Stimulated activated CD4-positive, alpha-beta T cell treated with anti-CD3 and anti-CD28 coated beads, Interleukin-1b, Interleukin-23, amount 100 ng/mL, for 1 hour (primary cell): ENCODE results near the gene DBH.

Experiments
- DNase-seq, 2 donors: peaks; one replicate each; pipeline ENCODE4 v3.0.0-alpha.2; 2020; ENCODE audit warnings: low read depth in 2 of 2

The DBH gene

DNA sequence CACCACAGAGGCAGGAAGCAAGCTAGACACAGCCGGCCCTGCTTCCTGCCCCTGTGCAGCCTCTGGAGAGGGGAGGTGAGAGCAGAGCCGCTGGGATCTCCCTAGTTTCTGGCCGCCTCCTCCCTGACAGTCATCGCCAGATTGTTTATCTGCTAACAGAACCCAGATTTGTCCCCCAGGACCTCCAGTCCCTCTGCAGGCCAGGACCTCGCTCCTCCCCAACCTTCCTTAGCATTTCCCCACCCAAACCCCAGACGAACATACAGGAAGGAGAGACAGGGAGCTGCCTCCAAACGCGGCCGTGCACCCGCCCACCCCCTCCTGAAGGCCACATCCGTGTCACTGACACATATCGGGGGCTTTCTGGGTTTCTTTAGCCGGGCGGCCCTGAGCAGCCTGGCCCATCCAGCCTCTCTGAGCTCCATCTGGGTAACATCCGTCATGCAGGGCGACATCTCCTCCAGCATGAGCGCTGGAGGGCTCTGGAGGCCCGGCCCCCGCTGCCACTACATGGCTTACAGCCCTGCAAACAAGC, 47.5 kb downstream of the DBH start:
- peak in 1 of 2 donors; percentile 53 for DNase-seq

DNA sequence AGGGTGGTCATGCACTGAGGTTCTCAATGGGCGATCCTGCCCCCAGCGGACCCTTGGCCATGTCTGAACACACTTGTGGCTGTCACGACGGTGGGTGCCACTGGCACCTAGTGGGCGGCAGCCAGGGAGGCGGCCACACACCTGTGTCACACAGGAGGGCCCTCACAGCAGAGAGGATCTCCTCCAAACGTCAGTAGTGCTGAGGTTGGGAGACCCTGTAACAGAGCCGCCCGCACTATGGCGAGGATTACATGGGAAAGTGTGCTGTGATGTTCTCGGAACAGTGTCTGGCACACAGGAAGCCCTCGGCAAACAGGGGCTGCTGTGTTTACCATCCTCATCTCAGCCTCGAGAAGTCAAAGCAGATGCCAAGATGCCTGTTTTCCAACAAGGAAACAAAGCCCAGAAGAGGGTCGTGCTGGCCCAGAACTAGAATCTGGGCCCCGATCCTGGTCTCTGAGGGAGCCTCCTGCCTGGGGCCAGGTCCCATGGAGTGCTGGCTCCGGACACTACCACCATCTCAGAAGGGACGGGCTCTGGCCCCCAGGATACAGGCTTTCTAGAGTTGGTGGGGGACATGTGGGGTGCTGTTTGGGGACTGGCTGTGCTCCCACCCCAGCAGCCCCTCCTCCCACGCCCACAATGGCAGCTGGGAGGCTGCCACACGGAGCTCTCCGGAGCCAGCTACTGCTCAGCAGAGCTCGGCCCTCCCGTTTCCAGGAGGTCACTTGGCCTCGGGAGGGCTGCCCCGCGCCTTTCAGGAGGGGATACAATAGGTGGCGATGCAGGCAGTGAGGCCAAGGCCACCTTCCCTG, 48.2 kb downstream of the DBH start:
- DNase-seq = no peak

DNA sequence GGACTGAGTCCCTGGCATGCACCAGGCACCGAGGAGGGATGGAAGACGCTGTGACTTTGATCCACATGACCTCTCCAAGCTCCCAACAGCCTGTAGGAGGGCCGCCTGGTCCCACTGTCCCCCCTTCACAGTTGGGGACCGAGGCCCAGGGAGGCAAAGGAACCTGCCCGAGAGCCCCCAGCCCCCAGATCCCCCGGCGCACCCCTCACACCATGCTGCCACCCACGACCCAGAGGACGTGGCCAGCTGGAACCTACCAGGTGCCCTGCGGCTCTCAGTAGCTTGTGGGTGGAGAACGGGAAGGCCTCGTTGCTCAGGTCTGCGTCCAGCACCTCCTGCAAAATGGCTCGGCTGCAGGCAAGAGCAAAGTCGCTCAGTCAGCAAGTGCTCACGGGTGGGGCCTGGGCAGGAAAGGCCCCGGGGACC, 48.8 kb downstream of the DBH start:
- no peak for DNase-seq

DNA sequence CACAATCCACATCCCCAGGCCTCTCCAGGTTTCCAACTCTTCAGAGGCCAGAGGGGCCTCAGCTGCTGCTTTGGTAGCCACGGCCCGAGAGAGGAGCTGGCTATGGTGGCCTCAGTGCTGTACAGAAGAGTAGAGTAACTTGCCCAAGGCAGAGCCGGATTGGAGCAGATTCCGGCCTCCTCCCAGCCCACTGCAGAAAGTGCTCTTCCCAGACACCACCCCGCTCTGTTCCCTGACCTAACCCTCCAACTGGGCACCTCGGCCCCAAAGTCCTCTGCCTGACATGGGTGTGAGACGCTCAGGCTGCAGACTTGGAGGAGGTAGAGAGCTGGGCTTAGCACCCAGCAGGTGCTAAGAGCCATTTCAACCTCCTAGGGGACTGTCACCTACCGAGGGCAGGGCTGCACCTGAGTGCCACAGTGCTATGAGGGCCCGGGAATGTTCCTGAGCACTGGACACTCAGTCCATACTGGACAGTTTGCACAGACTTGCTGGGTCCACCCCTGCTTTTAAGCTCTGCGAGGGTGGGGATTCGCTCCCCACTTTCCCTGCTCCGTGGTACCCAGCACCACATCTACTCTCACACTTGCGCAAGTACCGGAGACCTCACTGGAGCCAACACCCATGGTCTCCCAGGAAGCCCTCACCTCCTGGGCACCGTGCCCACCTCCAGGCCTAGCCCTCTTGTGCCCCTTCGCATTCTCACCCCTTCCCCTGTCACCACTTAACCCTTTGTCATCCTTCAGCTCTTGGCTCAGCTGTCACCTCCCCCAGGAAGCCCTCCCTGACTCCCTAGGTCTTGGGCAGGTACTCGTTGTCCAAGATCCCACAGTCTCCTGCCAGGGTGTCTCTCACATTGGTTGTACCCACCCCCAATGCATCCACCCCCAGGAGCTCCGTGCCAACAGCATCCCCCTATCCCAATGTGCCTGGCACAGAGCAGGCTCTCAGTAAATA, 49.8 kb downstream of the DBH start:
- no peak for DNase-seq

DNA sequence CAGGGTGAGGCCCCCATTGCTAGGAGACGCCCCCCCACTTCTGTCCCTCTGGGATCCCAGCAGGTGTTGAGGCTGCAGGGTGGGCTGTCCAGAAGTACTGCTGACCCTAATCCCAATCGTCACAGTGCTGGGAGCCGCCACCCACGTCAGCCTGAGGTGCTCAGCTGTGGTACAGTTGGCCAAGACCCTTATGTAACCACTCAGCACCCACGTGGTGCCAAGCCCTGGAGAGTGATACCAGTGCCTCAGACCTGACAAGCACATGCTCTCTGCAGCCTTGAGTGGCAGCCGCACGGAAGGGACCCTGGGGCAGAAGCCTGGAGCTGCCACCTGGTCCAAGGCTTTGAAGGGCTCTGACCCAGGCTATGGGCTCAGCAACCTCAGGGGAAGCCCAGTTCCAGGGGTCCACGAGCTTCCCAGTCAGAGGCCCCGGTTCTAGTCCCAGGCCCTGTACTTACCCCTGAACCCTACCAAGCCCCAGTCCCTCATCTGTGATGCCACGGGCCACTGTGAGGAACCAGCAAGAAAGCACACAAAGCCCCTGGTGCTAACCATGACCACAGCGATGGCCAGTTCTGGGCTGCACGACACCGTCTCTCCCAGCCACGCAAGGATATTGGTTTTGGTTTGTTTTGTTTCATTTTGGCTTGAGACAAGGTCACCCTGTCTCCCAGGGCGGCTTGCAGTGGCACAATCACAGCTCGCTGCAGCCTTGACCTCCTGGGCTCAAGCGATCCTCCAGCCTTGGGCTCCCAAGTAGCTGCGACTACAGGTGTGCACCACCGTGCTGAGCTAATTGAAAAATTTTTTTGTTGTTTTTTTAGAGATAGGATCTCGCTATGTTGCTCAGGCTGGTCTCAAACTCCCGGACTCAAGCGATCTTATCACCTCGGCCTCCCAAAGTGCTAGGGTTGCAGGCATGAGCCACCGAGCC, 50.7 kb downstream of the DBH start:
- no peak for DNase-seq

DNA sequence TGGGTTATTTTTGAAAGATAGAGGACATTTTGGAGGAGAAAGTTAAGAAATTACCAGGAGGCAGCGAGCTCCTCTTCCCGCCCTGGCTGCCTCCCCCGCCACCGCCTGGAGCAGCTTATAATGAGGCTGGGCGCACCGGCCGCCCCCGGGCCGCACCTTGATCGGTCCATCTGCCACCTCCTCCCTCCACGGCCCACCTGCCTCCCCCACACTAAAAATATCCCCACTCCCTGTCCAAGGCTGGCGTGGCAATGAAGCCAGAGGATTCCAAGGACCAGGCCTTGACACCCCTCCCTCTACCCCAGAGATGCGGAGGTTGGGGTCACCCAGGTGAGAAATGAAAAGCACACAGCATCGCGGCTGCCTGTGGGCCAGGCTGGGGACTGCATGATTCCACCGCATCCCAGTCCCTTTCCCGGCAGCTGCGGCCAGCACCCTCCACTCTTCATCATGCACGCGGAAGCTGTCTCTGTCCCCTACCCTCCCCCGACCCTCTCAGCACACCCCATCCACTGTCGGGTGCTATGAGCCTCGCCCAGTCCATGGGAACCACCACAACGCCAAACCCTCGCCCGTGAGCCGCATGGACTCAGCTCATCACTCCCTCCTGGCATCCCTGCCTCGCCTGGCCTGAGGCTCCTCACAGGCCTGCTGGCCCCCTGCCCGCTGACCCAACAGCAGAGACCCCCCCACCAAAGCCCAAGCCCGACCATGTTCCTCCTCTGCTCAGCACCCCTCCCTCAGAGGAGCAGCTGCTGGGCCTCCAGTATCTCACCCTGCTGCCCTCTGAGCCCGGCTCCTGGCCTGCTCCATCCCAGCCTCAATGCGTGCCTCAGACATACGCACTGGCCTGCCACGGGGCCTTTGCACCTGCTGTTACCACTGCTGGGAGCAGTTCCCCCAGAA, 51.9 kb downstream of the DBH start:
- no peak for DNase-seq

DNA sequence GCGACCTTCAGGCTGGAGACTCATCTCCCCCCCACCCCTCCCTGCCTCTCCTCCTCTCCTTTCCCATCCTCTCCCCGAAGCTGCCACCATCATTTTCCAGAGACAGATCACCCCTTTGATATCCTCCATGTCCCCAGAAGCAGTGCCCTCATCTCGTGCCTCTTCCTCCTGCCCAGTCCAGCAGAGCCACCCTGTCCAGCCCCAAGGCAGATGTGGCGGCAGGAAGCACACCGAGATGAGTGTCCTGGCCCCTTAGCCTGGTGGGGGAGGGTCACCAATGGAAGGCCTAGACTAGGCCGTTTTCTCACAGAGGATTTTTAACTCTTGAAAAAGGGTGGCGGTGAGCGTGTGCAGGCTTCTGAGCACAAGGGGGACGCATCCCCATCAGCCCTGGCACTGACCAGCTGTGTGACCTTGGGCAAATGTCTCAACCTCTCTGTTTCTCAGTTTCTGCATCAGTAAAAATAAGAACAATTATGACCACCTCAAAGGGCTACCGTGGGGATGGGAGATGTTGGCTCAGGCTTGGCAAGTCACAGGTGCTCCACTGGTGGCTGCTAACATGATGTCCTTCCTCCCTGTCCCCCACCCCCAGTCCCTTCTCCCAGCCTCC, 53.1 kb downstream of the DBH start:
- DNase-seq = no peak

DNA sequence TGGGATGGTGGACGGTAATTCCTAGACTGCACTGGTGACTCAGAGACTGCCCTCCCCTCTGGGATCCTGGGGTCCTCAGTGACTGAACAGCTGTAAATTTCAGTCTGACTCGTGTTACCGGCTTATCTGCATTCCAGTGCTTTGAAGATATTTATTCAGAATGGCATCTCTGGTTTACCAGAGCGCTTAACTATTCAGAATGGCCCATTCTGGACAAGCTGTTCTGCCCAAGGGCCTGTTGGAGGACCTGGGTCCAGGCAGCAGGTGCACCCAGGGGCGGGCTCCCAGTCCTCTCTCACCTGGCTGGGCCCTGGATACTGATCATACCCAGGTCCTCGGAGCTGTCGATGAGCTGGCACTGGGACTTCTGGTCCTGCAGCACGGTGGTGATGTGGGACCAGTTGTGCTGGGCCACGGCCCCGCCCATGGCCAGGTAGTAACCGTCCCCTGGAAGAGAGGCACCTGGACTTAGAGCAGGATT, 54.0 kb downstream of the DBH start:
- no peak for DNase-seq

DNA sequence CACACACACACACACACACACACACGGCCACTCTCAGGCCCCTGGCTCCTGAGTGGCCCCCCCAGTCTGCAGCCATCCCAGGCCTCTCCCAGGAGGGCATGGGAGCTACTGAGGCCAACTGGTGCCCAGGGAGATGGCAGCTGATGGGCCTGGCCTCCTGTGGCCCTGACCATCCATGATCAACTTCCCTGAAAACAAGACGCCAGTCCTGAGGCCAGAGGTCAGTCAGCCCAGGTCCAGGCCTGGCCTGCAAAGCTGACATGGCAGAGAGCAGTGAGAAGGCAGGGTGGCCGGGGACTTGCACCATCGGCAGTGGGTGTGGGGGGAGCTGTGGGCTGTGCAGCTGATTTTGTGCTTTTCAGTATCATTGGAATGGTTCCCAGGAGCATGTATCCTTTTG, 55.0 kb downstream of the DBH start:
- DNase-seq = no peak

DNA sequence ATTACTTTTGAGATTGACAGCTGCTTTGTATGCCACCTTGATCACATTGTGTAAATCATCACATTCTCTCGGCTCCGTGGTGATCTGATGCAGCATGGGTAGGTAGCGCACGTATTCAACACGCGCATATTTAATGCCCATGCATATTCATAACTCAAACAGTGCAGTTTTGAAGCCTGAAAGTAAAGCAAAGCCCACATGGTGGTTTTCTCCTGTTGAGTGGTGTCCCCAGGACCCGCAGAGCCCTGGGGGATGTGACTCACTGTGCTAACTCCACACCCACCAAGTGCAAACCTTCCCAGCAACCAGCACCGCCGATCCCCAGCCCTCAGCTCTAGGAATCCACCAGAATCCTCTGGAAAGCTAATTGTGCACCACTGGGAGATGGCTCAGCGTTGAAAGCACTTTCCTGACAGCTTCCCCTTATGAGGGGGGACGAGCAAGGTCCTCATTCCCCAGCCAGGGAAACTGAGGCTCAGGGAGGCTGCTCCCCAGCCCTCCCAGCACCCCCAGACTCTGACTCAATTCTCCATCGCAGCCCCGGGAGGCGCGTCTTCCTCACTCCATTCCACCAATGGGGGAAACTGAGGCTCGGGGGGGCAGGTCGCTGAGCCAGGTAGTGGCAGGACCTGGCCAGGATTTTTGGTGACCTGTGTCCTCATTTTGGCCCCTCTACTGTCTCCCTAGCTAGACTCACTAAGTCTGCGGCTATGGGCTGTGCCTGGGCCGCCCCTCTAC, 55.6 kb downstream of the DBH start:
- no peak for DNase-seq

DNA sequence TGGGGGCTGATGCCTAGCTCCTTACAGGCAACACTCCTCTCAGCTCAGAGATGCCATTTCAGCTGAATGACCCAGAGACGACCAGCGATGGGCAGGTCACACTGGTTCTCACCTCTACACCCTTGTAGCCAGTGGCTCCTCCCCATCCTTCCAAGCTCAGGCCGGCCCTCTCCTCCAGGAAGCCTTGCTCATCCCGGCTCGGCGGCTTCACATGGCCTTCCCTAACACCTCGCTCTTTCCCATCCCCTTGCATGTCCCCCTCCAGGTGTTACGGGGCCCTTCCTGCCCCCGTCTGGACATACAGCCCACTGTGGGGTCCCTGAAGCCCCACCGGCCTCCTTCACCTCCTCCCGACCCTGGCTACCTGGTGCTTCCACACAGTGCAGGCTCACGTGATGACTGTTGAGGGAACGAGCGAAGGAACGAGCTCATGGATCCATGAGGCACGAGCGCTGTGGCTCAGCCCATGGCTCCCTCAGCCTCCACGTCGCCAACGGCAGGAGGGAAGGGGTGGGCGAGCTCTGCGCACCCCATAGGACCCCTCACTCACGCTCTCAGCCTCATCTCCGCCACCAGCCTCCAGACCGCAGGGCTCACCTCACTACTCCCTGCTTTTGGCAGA, 56.3 kb downstream of the DBH start:
- no peak for DNase-seq

DNA sequence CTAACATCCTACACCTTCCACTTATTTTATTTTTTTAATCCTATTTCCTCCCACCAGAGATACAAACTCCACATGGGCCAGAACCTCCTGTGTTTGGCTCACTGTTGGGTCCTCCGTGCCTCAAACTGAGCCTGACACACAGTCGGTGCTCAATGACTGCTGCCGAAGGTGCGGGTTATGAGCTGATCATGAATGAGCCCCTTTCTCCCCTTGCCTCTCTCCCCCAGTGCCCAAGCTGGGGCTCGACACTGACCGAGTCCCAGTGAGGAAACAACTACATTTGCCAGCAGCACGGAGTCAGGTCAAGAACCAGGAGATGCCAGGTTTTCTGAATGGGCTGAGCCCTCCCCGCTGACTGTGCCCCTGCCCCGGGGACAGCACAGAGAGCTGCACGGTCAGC, 57.0 kb downstream of the DBH start:
- DNase-seq = no peak

DNA sequence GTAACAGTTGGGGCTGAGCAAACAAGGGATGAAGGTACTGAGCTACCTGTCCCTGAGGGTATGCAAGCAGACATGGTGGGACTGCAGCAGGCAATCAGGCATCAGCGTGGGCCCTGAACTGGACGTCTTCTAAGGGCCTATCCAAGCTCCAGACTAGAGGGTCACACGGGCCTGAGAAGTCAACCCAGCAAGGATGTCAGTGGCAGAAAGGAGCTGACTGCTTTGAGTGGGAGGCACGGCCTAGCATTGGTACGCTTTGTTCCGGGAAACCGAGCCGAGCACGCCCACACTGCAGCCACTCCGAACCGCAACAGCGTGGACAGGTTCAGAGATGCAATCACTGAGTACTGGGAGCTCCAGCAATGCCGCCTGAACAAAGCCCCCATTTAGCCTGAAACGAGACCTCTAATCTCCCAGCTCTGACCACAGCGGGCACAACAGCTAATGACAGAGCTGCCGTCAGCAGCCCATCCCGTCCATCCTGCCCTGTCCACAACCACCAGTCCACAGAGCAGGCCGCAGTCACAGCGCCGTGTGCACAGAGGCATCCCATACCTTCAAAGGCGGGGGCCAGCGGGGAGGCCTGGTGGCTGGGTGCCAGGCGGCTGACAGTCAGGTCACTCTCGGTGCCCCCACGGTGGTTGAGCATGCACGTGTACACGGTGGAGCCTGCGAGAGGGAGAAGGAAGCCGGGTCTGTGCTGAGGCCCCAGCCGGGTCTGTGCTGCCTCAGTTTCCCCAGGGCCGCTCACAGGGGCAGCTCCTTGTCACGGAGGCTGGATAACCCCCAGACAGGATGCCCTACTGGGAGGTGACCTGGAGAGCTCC, 57.8 kb downstream of the DBH start:
- DNase-seq = no peak

DNA sequence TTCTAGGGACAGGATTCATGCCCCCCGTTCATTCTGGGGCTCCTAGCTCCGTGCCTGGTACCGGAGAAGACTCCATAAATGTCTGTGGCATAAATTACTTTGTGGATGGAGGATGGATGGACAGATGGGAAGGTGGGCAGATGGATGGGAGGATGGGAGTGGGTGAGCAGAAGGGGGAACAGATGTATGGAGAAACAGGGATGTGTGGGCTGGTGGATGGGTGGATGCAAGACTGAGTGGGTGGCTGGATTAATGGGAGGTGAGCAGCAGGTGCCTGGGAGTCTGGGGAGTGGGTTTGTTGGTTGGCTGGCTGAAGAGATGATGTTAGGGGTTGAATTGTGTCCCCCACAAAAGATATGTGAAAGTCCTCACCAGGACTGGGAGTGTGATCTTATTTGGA, 58.5 kb downstream of the DBH start:
- DNase-seq = no peak

DNA sequence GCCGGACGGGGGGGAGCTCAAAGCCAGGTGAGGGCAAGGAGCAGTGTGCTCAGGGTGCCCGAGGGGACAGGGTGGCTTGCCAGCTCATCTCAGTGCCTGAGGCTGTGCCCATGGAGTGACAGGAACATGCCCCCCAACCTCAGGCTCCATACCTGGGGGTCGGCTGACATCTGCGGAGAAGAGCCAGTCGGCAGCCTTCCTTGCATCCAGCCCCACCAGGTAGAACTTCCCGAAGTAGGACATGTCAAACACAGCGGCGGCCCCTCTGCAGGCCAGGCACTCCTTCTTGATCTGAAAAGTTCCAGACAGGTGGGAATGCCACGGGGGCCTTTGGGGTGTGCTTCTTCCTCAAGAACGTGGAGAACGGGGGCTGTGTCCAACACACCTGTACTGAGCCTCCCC, 59.9 kb downstream of the DBH start:
- DNase-seq = no peak

DNA sequence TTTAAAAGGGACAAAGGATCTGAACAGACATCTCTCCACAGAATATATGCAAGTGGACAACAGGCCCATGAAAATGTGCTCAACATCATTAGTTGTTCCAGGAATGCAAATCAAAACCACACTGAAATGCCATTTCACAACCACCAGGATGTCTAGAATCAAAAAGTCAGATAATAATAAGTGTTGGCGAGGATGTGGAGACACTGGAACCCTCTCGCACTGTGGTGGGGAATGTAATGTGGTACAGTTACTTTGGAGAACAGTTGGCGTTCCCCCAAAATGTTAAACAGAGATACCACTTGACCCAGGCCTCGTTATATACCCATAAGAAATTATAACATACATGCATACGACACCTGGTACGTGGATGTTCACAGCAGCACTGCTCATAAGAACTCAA, 63.4 kb downstream of the DBH start:
- no peak for DNase-seq

DNA sequence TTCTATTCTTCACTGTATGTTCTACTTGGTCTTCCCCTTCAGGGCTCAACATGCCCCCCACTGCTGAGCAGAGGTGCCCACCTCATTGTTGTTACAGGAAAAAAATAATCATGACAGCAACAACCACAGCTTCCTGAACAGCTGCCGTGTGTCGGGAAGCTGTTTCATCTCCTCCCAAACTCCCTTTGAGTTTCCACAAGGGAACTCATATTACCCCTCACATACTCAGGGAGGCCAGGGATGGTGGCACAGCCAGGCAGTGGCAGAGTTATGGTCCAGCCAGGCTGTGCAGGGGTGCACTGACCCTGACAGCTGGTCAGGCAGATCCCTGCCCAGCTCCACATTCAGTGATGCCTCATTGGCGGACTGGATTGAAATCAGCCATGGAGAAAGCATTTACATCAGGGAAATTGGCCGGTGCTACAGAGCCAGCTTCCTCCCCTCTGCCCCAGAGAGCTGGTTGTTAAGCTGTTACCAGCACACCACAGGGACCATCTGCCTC, 64.7 kb downstream of the DBH start:
- no peak for DNase-seq
